ENCODE data around the gene POLR3A.

POLR3A gene

GRCh38 chr10:78038791-78039547, 9.7 kb upstream of the POLR3A start:
- TF ChIP-seq GATA3 (IDR thresholded peaks at IDR 0.05; ENCODE audit: low read depth, low read length) (no peak), GATA2 (IDR thresholded peaks at IDR 0.05; ENCODE audit: low read depth, low read length) (no peak)

GRCh38 chr10:78038105-78038504, 8.8 kb upstream of the POLR3A start:
- TF ChIP-seq GATA3 (IDR thresholded peaks at IDR 0.05; ENCODE audit: low read depth, low read length) (no peak), GATA2 (IDR thresholded peaks at IDR 0.05; ENCODE audit: low read depth, low read length) (no peak)

- TF ChIP-seq GATA3 (IDR thresholded peaks at IDR 0.05; ENCODE audit: low read depth, low read length) (no peak), GATA2 (IDR thresholded peaks at IDR 0.05; ENCODE audit: low read depth, low read length) (no peak)
Observed at GRCh38 chr10:78035933-78036583, 6.7 kb upstream of the POLR3A start.

DNA sequence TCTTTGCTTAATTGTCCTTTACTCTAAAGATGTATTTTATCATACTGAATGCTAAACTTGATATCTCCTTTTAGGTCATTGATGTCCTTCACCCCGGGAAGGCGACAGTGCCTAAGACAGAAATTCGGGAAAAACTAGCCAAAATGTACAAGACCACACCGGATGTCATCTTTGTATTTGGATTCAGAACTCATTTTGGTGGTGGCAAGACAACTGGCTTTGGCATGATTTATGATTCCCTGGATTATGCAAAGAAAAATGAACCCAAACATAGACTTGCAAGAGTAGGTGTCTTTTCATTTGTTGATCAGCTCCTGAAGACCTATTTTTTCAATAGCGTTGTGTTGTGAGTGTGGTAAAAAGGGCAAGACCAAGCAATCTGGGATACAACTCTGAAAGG, 6.1 kb upstream of the POLR3A start:
- TF ChIP-seq GATA3 (IDR thresholded peaks at IDR 0.05; ENCODE audit: low read depth, low read length) (no peak), GATA2 (IDR thresholded peaks at IDR 0.05; ENCODE audit: low read depth, low read length) (no peak)

- no peak for TF ChIP-seq GATA3 (IDR thresholded peaks at IDR 0.05; ENCODE audit: low read depth, low read length)
- TF ChIP-seq GATA2 (IDR thresholded peaks at IDR 0.05; ENCODE audit: low read depth, low read length), result no peak
Observed at GRCh38 chr10:78035025-78035424, 5.7 kb upstream of the POLR3A start.

GRCh38 chr10:78033637-78034470, 4.5 kb upstream of the POLR3A start, which contains the start of gene RPS24:
Gene RPS24 (plus strand): TSS chr10:78033863. CDS start chr10:78033902, 39 bp downstream.
- TF ChIP-seq GATA3 (IDR thresholded peaks at IDR 0.05; ENCODE audit: low read depth, low read length) (no peak), GATA2 (IDR thresholded peaks at IDR 0.05; ENCODE audit: low read depth, low read length) (0 out of 2 replicates have a peak, but pooled peaks have one; percentile 43)

DNA sequence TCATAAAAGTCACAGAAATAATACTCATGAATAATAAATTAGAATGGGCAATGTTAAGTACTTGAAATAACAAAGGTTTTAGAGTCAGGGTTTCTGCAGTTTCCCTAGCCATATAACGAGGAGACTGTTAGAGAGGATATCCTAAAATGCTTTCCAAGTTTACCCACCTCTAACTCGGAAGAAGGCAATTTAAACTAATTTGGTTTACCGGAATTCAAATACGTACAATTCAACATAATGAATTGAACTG, 4.0 kb upstream of the POLR3A start:
- TF ChIP-seq GATA3 (IDR thresholded peaks at IDR 0.05; ENCODE audit: low read depth, low read length), result no peak
- TF ChIP-seq GATA2 (IDR thresholded peaks at IDR 0.05; ENCODE audit: low read depth, low read length), result no peak

DNA sequence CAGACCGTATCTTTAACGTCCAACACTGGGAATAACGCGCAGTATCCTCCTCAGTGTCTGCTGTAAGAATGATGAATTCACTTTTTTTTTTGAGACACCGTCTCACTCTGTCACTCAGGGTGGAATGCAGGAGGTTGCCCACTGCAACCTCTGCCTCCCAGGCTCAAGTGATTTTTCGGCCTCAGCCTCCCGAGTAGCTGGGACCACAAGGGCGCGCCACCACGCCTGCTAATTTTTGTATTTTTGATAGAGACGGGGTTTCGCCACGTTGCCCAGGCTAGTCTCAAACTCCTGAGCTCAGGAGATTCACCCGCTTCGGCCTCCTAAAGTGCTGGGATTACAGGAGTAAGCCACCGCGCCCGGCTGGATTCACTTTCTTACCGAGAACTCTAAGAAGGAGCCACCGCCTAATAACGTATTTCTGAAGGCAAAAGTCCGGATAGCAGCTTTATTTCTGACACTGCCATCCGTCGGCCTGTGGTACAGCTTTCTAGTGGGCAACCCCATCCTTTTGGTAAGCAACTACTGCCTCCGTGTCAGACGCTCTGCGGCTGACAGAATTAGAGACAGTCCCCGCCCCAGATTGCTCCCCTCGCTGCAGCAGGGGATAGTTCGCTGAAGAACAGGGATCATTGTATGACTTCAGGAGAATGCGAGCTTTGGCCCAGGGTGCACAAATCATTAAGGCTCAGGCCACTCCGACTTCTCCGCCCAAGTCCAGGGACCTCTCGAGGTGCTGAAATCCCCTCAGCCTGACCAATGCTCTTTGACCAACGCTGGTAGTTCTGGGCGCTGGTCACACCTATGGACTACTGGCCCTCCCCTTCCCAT, 662 bp downstream of the POLR3A start:
- TF ChIP-seq GATA3 (IDR thresholded peaks at IDR 0.05; ENCODE audit: low read depth, low read length) (no peak), GATA2 (IDR thresholded peaks at IDR 0.05; ENCODE audit: low read depth, low read length) (no peak)

GRCh38 chr10:78025685-78026364, 3.5 kb downstream of the POLR3A start:
- TF ChIP-seq GATA2 (IDR thresholded peaks at IDR 0.05; ENCODE audit: low read depth, low read length) (no peak), GATA3 (IDR thresholded peaks at IDR 0.05; ENCODE audit: low read depth, low read length) (no peak)

- TF ChIP-seq GATA2 (IDR thresholded peaks at IDR 0.05; ENCODE audit: low read depth, low read length) (no peak), GATA3 (IDR thresholded peaks at IDR 0.05; ENCODE audit: low read depth, low read length) (no peak)
Observed at GRCh38 chr10:78023741-78024140, 5.6 kb downstream of the POLR3A start.

DNA sequence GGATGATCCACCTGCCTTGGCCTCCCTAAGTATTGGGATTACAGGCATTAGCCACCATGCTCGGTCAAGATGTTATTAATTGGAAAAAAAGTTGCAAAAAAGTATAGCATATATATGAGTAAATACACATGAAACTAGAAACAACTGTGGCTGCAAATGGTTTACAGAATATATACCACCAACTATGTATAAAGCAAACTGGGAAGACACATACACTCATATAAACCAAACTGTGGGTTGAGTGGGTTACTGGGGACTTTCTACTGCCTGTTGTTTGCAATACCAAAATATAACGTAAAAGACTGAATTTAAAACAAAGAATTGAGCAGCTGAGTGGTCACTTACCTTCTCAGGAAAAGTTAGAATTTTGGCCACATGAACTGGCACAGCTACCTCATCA, 8.1 kb downstream of the POLR3A start:
- TF ChIP-seq GATA2 (IDR thresholded peaks at IDR 0.05; ENCODE audit: low read depth, low read length) (no peak), GATA3 (IDR thresholded peaks at IDR 0.05; ENCODE audit: low read depth, low read length) (no peak)

DNA sequence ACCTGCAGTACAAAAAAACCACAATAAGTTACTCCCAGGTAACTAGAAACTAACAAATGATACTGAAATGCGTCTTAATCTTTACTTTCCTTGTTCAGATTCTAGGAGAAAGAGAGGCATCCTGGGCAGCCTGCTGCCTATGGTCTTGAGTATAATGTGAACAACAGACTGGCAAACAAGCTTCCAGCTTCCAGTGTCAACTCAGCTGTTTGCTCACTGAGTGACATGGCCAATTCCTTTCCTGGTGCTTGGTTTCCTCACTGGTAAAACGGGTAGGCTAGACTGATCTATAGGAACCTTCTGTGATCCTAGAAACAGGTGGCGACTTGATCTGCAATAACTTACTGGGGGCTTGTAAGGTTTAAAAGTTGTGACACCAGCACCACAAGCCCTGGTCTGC, 10.1 kb downstream of the POLR3A start:
- TF ChIP-seq GATA2 (IDR thresholded peaks at IDR 0.05; ENCODE audit: low read depth, low read length) (no peak), GATA3 (IDR thresholded peaks at IDR 0.05; ENCODE audit: low read depth, low read length) (no peak)

GRCh38 chr10:78017856-78018255, 11.5 kb downstream of the POLR3A start:
- no peak for TF ChIP-seq GATA3 (IDR thresholded peaks at IDR 0.05; ENCODE audit: low read depth, low read length)
- no peak for TF ChIP-seq GATA2 (IDR thresholded peaks at IDR 0.05; ENCODE audit: low read depth, low read length)
